Activated gamma-delta T cell treated with anti-CD3 and anti-CD28 coated beads, Interleukin-2, amount 50 U/mL, for 16 hours (primary cell): ENCODE measurements around the gene CHAT.
"Not testable (repeated sequence)": the region's sequence is repeated elsewhere in the genome, so short reads cannot be mapped to it uniquely, and the experiment has no call there.

Experiments
- DNase-seq: peaks from one replicate; pipeline ENCODE4 v3.0.0-alpha.2; 2020; ENCODE audit warnings: low read depth

The CHAT gene

GRCh38 chr10:49653273-49653929 is 39.6 kb downstream of the CHAT start:
- DNase-seq, result no peak

- no peak for DNase-seq
Measured at GRCh38 chr10:49654036-49654693, 40.3 kb downstream of the CHAT start.

- DNase-seq, result no peak
Measured at GRCh38 chr10:49655099-49655498, 41.3 kb downstream of the CHAT start.

- no peak for DNase-seq
Measured at GRCh38 chr10:49656845-49657493, 43.1 kb downstream of the CHAT start.

GRCh38 chr10:49657606-49658005 is 43.8 kb downstream of the CHAT start:
- DNase-seq, result no peak

GRCh38 chr10:49661140-49661856 is 47.5 kb downstream of the CHAT start:
- DNase-seq, result no peak

- DNase-seq, result no peak
Measured at GRCh38 chr10:49662169-49662830, 48.5 kb downstream of the CHAT start.

GRCh38 chr10:49663596-49663995 is 49.8 kb downstream of the CHAT start:
- DNase-seq, result no peak

GRCh38 chr10:49664006-49664841 is 50.4 kb downstream of the CHAT start:
- DNase-seq, result no peak

- DNase-seq, result no peak
Measured at GRCh38 chr10:49664842-49665355, 51.1 kb downstream of the CHAT start.

- no peak for DNase-seq
Measured at GRCh38 chr10:49666054-49666615, 52.3 kb downstream of the CHAT start.

GRCh38 chr10:49666685-49667084 is 52.8 kb downstream of the CHAT start:
- no peak for DNase-seq

GRCh38 chr10:49667991-49668390 is 54.2 kb downstream of the CHAT start:
- no peak for DNase-seq

- DNase-seq, result no peak
Measured at GRCh38 chr10:49668684-49669083, 54.8 kb downstream of the CHAT start.

GRCh38 chr10:49678827-49679479 is 65.1 kb downstream of the CHAT start:
- DNase-seq, result no peak

- DNase-seq, result no peak
Measured at GRCh38 chr10:49679480-49679893, 65.7 kb downstream of the CHAT start, which contains the start of gene C10orf53. Gene C10orf53 (plus strand): TSS chr10:49679651. CDS start chr10:49679698, 47 bp downstream.

GRCh38 chr10:49682449-49682848 is 68.6 kb downstream of the CHAT start:
- not testable (repeated sequence) for DNase-seq

GRCh38 chr10:49682879-49683278 is 69.0 kb downstream of the CHAT start:
- DNase-seq, result no peak

GRCh38 chr10:49686651-49687050 is 72.8 kb downstream of the CHAT start:
- DNase-seq, result no peak

GRCh38 chr10:49688261-49688846 is 74.5 kb downstream of the CHAT start:
- no peak for DNase-seq
